GM19043 (cell line): Measurements from ENCODE around the gene MEGF9.
A peak's percentile ranks its signal among the peaks of the same experiment; 100 is the strongest.
"Not testable (repeated sequence)": the region's sequence is repeated elsewhere in the genome, so short reads cannot be mapped to it uniquely, and the experiment has no call there.

Source experiments
- ATAC-seq: cut with Tn5 transposase; IDR thresholded peaks from one replicate; pipeline ENCODE4 v1.9.1; 2021; ENCODE audit warnings: low read depth; ENCODE audit not compliant: unreplicated experiment

The MEGF9 gene

DNA sequence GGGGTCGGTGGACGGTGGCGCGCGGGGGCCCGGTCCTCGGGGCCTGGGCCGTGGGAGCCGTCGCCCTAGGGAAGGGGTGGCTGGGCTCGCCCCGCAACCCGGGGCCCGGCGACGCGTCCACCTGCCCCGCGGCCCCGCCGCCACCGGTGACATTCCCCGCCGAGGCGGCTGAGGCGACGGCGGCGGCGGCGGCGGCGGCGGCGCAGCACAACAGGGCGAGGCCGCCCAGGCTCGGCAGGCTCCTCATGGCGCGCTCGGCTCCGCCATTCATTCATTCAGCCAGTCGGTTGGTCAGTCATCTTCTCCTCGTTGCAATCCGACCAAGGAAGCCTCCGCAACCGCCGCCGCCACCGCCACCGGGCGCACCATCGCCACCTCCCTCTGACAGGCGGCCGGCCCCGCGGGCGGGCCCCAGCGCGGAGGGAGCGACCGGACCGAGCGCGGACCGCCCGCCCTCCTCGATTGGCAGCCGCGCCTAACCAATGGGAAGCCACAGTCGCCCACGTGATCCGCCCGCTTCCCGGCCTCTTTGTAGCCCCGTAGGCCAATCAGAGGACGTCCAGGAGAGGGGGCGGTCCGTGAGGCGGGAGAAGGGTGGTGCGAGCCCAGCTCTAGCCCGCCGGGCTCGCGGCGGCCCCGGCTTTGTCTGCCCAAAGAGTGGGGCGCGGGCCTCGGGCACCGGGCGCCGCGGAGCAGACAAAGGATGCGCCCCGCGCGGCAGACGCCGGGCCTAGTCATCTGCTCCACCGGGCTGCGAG lies at the start of gene MEGF9:
MEGF9 (minus strand) TSS at position 383 of the 758 bp plus-strand sequence; CDS start at position 271, 112 bp downstream.
- ATAC-seq, result peak; percentile 93

DNA sequence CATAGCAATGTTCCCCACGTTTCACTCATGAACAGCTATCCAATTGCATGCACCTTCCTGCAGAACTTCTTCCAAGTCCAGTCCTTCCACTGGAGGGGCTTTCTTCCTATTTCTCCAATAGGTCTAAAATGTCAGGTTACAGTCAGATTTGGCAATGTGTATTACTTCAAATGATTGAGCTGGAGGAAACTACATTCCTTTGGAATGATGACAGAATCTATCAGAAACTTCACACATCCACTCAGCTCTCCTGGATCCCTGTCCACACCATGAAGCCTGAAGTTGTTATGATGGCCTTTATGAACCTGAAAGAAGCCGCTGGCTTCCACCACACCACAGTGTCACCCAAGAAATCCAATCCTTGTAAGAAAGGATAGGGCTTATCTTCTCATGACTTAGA lies 46.7 kb upstream of the MEGF9 start:
- ATAC-seq, result no peak

DNA sequence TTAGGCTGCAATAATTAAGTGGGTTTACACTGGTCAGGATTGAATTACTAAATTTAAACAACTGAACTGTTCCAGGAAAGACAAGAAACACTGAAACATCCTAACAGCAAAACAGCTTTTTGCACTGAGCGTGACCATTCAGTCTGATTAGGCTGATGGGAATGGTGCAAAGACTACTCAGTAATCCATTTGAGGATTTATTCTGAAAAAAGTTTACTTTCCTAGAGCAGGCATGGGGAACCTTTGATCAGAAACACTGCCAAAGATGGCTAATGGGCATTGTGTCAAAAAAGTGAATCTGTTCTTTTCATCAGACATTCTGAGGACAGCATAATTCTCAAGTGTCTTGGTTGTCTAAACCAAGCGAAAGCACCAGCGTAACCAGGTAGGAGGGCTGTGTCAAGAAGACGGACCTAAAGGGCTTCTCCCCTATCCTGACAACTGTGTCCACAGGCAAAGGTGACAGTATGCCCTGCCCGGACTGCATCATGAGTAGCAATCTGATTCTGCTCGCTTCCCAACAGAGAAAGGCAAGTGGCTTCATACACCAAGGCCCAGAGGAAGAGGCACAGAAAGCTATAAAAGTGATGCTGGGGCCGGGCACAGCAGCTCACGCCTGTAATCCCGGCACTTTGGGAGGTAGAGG lies 45.6 kb upstream of the MEGF9 start:
- no peak for ATAC-seq

DNA sequence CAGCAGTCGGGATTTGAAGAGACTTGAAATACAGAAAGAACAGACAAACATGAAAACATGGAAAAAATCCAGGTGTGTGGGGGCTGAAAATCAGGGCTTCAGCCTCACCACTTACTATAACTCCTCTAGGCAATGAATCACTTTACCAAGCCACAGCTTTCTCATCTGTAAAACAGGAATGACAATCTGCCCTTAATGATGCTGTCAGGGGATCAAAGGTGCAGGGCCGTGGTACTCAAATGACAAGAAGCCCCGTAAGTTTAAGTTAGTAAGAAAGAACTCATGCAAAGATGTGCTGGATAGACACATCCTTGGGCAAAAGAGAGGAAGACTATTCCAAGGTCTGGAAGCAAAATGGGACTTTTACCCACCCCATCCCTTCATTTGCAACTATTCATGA lies 44.3 kb upstream of the MEGF9 start:
- ATAC-seq, result no peak

DNA sequence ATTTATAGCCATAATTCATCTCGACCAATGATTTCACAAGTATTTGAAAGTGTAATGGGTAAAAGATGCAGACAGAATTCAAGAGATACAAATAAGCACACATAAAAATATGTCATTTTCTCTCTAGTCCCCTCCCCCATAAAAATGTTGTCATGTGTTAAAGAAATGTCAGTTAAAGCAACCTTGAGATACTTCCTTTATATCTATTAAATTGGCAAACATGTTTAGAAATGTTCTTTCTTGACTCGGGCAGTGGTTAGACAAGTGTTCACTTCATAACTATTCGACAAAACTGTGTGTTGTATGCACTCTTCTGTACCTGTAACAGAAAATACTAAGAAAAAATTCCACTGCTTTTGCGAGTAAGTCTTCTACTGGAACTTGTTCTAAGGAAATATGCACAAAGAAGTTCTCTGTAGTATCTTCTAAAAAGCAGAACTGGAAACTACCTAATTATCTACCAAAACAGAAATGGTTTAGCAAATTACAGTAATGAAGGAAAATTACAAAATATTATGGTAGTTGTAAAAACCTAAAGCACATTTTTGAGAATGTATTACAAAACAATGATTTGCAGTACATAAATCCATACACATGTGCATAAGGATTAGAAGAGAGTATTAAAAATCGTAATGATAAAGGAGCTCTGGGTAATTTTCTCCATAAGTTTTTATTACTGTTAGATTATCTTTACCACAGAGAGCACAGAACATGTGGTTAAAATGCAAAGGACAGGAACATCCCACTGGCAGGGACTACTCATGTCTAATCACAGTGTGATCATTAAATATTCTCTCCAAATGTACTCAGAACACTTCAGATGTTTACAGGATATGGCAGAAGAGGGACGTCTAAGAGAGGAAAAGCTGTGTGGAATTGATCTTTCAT lies 43.0 kb upstream of the MEGF9 start:
- no peak for ATAC-seq

DNA sequence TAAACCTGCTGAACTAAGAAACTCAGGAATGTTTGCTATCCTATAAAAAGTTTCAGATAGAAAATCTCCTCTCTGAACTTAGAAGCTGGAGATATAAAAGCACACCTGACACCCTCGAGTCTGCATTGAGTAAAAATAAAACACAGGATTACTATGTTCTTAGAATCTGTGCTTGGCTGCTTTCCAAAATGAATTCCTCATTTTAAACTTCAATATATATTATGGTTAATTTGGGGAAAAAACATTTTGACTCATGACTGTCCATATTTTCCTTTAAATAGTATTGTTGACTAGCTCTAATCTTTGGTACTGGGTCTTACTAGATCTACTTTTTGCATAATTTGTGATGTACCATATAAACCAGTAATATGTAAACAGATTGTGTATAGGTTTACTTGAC lies 42.3 kb upstream of the MEGF9 start:
- ATAC-seq, result no peak

DNA sequence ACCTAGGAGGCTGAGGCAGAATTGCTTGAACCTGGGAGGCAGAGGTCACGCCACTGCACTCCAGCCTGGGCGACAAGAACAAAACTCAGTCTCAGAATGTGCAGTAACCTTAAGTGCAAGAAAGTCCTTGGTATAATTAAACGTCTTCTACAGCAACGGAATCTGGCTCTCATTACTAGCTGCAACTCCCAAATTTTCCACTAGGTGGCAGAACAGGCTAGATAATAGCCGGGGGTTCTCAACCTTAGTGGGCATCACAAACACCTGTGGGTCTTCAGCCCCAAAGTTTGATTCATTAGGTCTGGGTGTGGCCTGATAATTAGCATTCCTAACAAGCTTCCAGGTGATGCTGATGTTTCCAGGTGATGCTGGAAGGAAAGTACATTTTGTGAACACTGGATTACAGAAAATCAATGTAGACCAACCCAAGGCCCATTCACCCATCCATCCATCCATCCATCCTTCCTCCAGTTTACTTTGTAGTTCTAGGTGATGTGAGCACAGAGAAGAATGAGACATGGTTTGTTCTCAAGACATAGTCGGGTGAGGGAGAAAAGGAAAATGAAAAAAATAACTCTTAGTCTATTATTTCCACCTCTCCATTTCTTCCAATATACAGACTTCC lies 41.7 kb upstream of the MEGF9 start:
- ATAC-seq, result no peak

DNA sequence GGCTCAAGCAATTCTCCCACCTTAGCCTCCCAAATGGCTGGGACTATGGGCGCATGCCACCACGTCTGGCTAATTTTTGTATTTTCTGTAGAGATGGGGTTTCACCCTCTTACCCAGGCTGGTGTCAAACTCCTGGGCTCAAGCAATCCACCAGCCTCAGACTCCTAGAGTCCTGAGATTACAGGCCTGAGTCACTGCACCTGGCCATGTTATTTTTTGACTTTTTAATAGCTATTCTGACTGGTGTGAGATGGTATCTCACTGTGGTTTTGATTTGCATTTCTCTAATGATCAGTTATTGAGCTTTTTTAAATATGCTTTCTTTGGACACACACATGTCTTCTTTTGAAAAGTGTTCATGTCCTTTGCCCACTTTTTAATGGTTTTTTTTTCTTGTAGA lies 40.8 kb upstream of the MEGF9 start:
- ATAC-seq, result peak; percentile 82

DNA sequence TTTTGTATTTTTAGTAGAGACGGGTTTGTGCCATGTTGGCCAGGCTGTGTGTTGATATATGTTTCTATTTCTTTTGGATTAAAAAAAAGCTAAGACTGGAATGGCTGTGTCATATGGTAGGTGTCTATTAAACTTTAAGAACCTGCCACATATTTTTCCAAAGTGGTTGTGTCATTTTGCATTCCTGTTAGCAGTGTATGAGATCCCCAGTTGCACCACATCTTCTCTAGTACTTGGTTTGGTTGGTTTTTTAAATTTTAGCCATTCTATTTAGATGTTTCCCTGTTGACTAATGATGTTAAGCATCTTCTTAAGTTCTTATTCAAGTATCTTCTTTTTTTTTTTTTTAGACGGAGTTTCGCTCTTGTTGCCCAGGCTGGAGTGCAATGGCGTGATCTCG lies 36.2 kb upstream of the MEGF9 start:
- no peak for ATAC-seq

DNA sequence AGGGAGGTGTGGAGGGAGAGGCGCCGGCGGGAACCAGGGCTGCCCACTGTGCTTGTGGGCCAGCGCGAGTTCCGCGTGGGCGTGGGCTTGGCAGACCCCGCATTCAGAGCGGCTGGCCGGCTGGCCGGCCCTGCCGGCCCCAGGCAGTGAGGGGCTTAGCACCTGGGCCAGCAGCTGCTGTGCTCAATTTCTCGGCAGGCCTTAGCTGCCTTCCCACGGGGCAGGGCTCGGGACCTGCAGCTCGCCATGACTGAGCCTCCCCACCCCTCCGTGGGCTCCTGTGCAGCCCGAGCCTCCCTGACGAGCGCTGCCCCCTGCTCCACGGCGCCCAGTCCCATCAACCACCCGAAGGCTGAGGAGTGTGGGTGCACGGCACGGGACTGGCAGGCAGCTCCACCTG lies 32.1 kb upstream of the MEGF9 start:
- ATAC-seq, result not testable (repeated sequence)

DNA sequence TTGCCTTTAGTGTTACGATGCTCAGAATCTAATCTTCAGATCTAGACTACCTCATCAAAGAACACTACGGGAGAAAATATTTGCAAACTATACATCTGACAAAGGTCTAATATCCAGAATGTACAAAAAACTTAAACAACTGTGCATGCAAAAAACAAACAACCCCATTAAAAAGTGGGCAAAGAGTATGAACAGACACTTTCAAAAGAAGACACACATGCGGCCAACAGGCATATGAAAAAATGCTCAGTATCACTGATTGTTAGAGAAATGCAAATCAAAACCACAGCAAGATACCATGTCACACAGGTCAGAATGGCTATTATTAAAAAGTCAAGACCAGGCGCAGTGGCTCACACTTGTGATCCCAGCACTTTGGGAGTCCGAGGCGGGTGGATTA lies 31.0 kb upstream of the MEGF9 start:
- no peak for ATAC-seq

DNA sequence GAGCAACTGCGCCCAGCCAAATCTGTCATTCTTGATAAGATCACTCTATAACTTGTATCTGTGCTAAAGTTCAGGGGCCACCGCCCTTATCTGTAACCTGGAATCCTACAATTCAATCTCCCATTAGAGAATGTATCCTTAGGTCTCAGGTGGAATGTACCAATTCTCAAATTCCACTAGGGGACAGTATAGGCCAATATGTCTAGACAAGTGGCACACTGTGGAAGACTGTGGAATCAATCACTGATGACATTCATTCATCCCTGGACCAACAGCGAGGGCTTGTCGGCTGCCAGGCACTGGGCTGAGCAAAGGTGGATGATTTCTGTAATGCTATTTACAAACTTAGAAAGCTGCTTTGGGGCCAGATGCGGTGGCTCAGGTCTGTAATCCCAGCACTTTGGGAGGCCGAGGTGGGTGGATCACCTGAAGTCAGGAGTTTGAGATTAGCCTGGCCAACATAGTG lies 28.7 kb upstream of the MEGF9 start:
- peak; percentile 53 for ATAC-seq

DNA sequence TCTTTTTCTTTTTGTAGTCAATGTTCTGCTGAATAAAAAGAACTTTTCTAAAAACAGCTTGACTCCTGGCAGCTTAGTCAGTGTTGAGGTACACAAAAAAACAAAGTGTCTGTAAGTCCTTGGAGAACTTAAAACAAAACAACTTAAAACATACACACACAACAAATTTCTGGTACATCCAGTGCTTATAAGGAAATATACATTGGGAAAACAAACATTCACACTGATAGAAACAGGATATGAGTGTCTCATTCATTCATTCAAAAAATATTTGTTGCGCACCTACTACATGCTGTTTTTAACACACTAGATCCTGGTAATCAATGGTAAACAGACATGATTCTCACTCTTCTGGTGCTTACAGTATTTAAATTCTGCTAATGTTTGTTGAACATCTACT lies 27.4 kb upstream of the MEGF9 start:
- no peak for ATAC-seq

DNA sequence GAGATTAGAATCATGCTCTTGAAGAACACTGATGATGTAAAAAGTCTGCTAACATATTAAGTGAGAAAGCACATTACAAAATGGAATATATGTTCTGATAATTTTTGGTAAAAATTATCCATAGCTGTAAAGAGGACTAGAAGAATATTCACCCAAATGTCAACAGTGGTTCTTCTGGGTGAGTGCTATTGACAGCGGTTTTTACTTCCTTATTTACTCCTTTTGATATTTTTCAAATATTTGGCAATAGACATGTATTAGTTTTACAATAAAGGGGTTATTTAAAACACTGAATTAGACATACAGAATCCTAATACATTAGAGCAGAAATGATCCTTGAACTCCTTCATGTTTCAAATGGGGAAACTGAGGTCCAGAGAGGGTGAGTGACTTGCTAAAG lies 26.9 kb upstream of the MEGF9 start:
- ATAC-seq, result no peak

DNA sequence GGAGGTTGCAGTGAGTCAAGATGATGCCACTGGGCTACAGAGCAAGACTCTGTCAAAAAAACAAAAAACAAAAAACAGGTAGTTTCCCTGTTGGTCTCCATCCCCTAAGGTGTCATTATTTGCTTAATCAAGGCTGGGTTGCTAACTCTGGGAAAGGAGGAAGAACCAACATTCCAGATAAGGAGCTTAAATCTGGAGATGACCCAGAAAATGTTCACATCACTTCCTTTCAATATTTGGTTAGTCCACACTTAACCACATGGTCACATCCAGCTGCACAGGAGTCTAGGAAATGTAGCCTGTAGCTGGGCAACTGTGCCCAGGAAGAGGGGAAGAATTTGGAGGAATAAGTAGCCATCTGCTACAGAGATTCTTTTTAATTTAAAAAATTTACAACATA lies 25.9 kb upstream of the MEGF9 start:
- no peak for ATAC-seq

DNA sequence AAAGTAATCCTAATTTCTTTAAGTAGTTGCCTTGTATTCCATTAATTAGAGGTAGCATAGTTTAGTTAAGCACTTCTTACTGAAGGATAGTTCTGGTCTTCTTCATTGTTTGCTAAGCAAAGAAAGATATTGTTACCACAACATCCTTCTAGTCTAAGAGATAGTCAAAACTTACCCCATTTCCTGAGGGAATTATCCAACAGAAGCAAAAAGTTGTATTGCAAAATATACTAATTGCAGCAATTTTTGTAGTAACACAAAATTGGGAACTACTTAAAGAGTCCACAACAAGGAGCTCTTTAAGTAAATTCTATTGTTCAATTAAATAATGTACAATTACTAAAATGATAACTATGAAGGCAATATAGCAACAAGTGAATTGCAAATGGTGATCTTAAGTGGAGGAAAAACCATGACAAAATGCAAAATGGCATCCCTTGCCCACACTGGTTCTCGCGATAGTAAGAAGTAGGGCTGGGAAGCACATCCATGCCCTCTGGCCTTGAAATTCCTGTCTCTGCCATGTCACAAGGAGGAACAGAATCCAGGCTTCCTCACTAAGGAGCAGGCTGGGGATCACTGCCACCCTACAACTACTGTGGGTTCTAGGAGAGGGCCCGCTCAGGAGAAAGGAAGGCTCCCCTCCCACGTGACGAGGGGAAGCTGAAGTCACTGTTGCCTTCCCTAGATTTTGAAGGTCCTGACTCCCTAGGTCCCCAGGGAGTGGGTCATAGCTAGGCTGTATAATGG lies 23.3 kb upstream of the MEGF9 start:
- ATAC-seq, result no peak

DNA sequence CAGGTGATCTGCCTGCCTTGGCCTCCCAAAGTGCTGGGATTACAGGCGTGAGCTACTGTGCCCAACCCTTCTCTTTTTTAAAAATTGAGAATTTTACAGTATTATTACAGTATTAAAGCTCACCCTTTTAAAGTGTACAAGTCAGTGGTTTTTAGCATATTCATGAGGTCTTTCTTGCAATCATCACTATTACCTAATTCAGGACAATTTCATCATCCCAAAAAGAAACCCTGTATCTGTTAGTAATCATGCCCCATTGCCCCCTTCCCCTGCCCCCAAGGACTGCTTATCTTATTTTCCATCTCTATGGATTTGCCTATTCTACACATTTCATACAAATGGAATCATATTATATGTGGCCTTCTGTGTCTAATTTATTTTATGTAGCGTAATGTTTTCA lies 22.6 kb upstream of the MEGF9 start:
- ATAC-seq, result no peak

DNA sequence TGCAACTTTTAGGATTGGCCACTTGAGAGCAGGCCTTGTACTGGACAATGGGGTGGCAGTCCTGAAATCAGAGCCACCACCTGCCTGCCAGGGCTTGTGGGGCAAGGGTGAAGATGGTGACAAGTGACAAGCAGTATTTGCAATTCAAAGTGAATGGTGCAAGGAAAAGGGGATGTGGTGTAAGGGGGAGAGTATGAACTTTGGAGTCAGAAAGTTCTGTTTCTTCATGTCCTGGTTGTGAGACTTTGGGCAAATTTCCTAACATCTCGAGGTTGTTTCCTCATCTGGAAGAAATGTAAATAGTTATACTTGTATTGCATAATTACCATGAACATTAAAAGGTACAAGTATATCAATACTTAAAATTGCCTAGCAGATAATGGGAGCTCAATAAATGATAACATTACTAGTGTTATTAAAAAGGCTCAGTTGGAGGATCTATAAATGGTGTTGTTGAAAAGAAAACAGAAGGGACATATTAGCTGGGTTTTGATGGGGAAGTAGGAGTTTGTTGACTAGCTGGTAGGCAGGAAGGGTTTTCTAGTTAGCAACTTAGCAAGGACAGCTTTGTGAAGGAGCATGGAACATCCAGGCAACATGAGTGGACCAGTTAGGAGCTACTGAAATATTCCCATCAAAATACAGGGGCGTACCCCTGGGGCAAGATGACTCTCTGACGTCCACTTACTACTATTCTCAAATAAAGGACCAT lies 21.3 kb upstream of the MEGF9 start:
- no peak for ATAC-seq

DNA sequence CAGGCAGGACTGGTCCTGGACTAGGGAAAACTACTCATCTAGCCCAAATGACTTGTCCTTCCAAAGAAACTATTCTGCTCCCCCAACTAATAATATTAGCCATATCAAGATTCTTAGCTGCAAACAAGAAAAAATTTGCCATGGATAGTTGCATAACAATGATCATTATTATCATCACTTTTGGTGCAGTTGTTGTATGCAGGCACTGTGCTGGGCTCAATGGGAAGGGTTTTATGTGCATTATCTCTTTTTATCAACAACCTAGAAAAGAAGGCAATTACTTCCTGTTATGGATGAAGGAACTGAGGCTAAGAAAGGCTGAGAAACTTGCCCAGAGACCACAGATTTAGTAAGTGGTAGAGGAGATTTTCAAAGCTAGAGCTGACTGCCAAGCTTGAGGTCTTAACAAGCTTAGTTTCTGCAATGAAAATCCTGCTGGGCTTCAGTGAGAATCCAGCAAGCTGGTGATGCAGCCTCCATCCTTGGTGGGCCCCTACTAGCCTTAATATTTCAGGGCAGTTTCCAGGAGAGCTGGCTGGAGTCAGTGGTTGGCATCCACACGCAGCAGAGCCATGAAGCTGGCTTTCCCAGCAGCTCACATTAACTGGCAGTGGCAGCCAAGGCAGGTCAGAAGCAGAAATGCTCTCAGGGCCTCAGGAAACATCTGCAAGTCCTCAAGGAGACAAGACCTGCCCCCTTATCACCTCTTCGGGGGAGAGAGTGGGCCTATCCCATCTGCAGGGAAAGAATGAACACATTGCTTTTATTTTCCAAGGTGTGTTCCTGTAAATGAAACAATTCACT lies 20.5 kb upstream of the MEGF9 start:
- ATAC-seq, result no peak
